Liver (tissue), 9 donors: Measurements from ENCODE around the gene SLC51B. TPM values are rescaled to one million over a fixed set of nuclear protein-coding genes. Genes with fewer than 3 reads are reported as not detected.
A peak's percentile ranks its signal among the peaks of the same experiment; 100 is the strongest.

ENCODE experiments used
- DNase-seq: peaks from one replicate; pipeline ENCODE4 v3.0.0-alpha.2; 2017; ENCODE audit warnings: low spot score
- H3K27ac ChIP-seq, 2 donors: one replicate each; pipeline ENCODE4 v1.7.0; 2013; ENCODE audit warnings: inconsistent platforms in 2 of 2, low read length in 2 of 2, control low read depth in 1 of 2, low read depth in 1 of 2, mild to moderate bottlenecking in 1 of 2
- H3K27me3 ChIP-seq, 4 donors: one replicate each; pipeline versions ENCODE4 v1.6.1 to v1.7.0; 2013; ENCODE audit warnings: low read length in 3 of 4, inconsistent platforms in 1 of 4, mild to moderate bottlenecking in 1 of 4, moderate library complexity in 1 of 4; ENCODE audit not compliant: control insufficient read depth in 4 of 4, insufficient read depth in 4 of 4
- H3K36me3 ChIP-seq, 4 donors: one replicate each; pipeline versions ENCODE4 v1.6.1 to v1.7.0; 2013; ENCODE audit warnings: low read length in 3 of 4, mild to moderate bottlenecking in 3 of 4, low read depth in 1 of 4, moderate library complexity in 1 of 4; ENCODE audit not compliant: control insufficient read depth in 4 of 4, insufficient read depth in 3 of 4
- H3K4me1 ChIP-seq, 4 donors: one replicate each; pipeline versions ENCODE4 v1.6.1 to v1.7.0; 2013; ENCODE audit warnings: low read length in 3 of 4, mild to moderate bottlenecking in 3 of 4, moderate library complexity in 1 of 4; ENCODE audit not compliant: control insufficient read depth in 4 of 4, insufficient read depth in 4 of 4
- H3K4me3 ChIP-seq, 3 donors: one replicate each; pipeline versions ENCODE4 v1.6.1 to v1.7.0; 2013; ENCODE audit warnings: low read length in 3 of 3, control low read depth in 1 of 3, low read depth in 1 of 3, mild to moderate bottlenecking in 1 of 3
- H3K9ac ChIP-seq, 2 donors: one replicate each; pipeline ENCODE4 v1.7.0; 2013; ENCODE audit warnings: low read length in 2 of 2, mild to moderate bottlenecking in 2 of 2, moderate library complexity in 2 of 2, control low read depth in 1 of 2, low read depth in 1 of 2
- H3K9me3 ChIP-seq, 4 donors: one replicate each; pipeline versions ENCODE4 v1.6.1 to v1.7.0; 2013; ENCODE audit warnings: low read length in 3 of 4; ENCODE audit not compliant: control insufficient read depth in 4 of 4
- EGR1 ChIP-seq, 2 donors: IDR thresholded peaks; 2 replicates each; pipeline ENCODE4 v1.6.1; 2016 to 2018; ENCODE audit warnings: antibody characterized with exemption in 2 of 2, low read depth in 2 of 2
- FOXA1 ChIP-seq: IDR thresholded peaks from 2 replicates; pipeline ENCODE4 v1.6.1; 2016; ENCODE audit warnings: antibody characterized with exemption
- FOXA2 ChIP-seq: IDR thresholded peaks from 2 replicates; pipeline ENCODE4 v1.6.1; 2016; ENCODE audit warnings: antibody characterized with exemption
- GABPA ChIP-seq, 2 donors: IDR thresholded peaks in 1 of 2; conservative IDR thresholded peaks in 1 of 2; 2 replicates each; pipeline ENCODE4 v1.6.1; 2016; ENCODE audit warnings: antibody characterized with exemption in 2 of 2, mild to moderate bottlenecking in 1 of 2, moderate library complexity in 1 of 2
- HNF4A ChIP-seq, 2 donors: conservative IDR thresholded peaks; 2 replicates each; pipeline ENCODE4 v1.6.1; 2016; ENCODE audit warnings: antibody characterized with exemption in 2 of 2, mild to moderate bottlenecking in 2 of 2
- HNF4G ChIP-seq: IDR thresholded peaks from 2 replicates; pipeline ENCODE4 v1.6.1; 2016; ENCODE audit warnings: antibody characterized with exemption
- JUND ChIP-seq, 2 donors: IDR thresholded peaks; 2 replicates each; pipeline ENCODE4 v1.6.1; 2016; ENCODE audit warnings: antibody characterized with exemption in 2 of 2
- NR2F2 ChIP-seq: IDR thresholded peaks from 2 replicates; pipeline ENCODE4 v1.6.1; 2016; ENCODE audit warnings: antibody characterized with exemption
- RAD21 ChIP-seq, 2 donors: IDR thresholded peaks; 2 replicates each; pipeline ENCODE4 v1.6.1; 2016; ENCODE audit warnings: antibody characterized with exemption in 2 of 2, mild to moderate bottlenecking in 2 of 2
- RXRA ChIP-seq, 2 donors: IDR thresholded peaks; 2 replicates each; pipeline ENCODE4 v1.6.1; 2017 to 2018; ENCODE audit warnings: antibody characterized with exemption in 2 of 2, mild to moderate bottlenecking in 1 of 2
- SP1 ChIP-seq: IDR thresholded peaks from 2 replicates; pipeline ENCODE4 v1.6.1; 2018; ENCODE audit warnings: antibody characterized with exemption, mild to moderate bottlenecking
- TAF1 ChIP-seq: conservative IDR thresholded peaks from 2 replicates; pipeline ENCODE4 v1.6.1; 2016; ENCODE audit warnings: antibody characterized with exemption, mild to moderate bottlenecking
- YY1 ChIP-seq: IDR thresholded peaks from 2 replicates; pipeline ENCODE4 v1.6.1; 2016; ENCODE audit warnings: antibody characterized with exemption, mild to moderate bottlenecking
- ZBTB33 ChIP-seq: IDR thresholded peaks from 2 replicates; pipeline ENCODE4 v1.6.1; 2016; ENCODE audit warnings: antibody characterized with exemption
- WGBS: extraction: QIAGEN DNeasy Blood & Tissue Kit; methylation state at CpG from one replicate; pipeline ENCODE4 v1.1.7; 2013; 5-methylcytosine and 5-hydroxymethylcytosine counted together
- polyA plus RNA-seq, 2 donors: library from polyadenylated mRNA; stranded (reverse) in 1 of 2; unstranded in 1 of 2; fragments of 200-250 nt in 1 of 2; fragments of >200 nt in 1 of 2; fragmentation: Nextera tagmentation in 1 of 2; extraction: Ambion mirVana in 1 of 2; gene quantifications; one replicate each; pipeline versions ENCODE4 v1.2.1 to v1.2.3, GENCODE V29; 2013 to 2015
- total RNA-seq, 2 donors: library from RNA; depleted of rRNA; stranded (reverse); fragments of >200 nt; gene quantifications; one replicate each; pipeline ENCODE4 v1.2.3, GENCODE V29; 2014
- TF ChIP-seq, protein P1 (sequence below): IDR thresholded peaks from 2 replicates; pipeline ENCODE4 v1.6.1; 2016; ENCODE audit warnings: antibody characterized with exemption, mild to moderate bottlenecking
- TF ChIP-seq, protein P2 (sequence below): IDR thresholded peaks from 2 replicates; pipeline ENCODE4 v1.6.1; 2016; ENCODE audit warnings: antibody characterized with exemption
- TF ChIP-seq, protein P3 (sequence below): fragments of 150-350 bp; IDR thresholded peaks from 2 replicates; pipeline ENCODE4 v1.5.1; 2017; ENCODE audit warnings: improper control_type of control experiment, low read depth, low read length; ENCODE audit not compliant: missing input control
- TF ChIP-seq, protein P4 (sequence below): IDR thresholded peaks from 2 replicates; pipeline ENCODE4 v1.6.1; 2016; ENCODE audit warnings: antibody characterized with exemption
- donor health status: healthy.
- donor health status: healthy.
- donor health status: healthy.
- donor health status: healthy.
- donor health status: healthy.

Gene SLC51B
- total RNA-seq (1 to 10 TPM in 1 of 2 donors, under 1 TPM in 1; 0.25 to 2.1 TPM), polyA plus RNA-seq (1 to 10 TPM in 1 of 2 donors, under 1 TPM in 1; 0.33 to 1.9 TPM)

- Histone ChIP-seq H3K9ac (peak within 1 kb of the TSS in 1 of 2 donors; percentile 32), H3K4me1 (peaks cover 3 to 19% (median 16%) of the 10 kb centered on the region in 4 donors), H3K27ac (peak within 1 kb of the TSS; percentile 95 to 98), H3K9me3 (no peaks in the 10 kb centered on the region), H3K36me3 (no peaks in the 10 kb centered on the region), H3K27me3 (no peaks in the 10 kb centered on the region), H3K4me3 (no peak within 1 kb of the TSS)
- DNase-seq: peak; percentile 54
- 26% methylated on average over 7 of the region's 7 CpGs for WGBS
- TF ChIP-seq RAD21 (IDR thresholded peaks at IDR 0.05) (peak; percentile 51 to 53), TAF1 (no peak), GABPA (IDR thresholded peaks at IDR 0.05 in 1 of 2, conservative IDR thresholded peaks at IDR 0.05 in 1 of 2) (peak in 1 of 2 donors; percentile 56), RXRA (IDR thresholded peaks at IDR 0.05) (peak; percentile 99), HNF4G (peak; percentile 23), NR2F2 (peak; percentile 70), YY1 (peak; percentile 87), EGR1 (IDR thresholded peaks at IDR 0.05; ENCODE audit: low read depth in 2 of 2) (no peak), JUND (IDR thresholded peaks at IDR 0.05) (peak; percentile 36 to 80), ZBTB33 (peak; percentile 56), SP1 (peak; percentile 94), FOXA1 (peak; percentile 55), FOXA2 (peak; percentile 58), HNF4A (conservative IDR thresholded peaks at IDR 0.05) (peak; percentile 76 to 80)
- TF ChIP-seq, protein P1, sequence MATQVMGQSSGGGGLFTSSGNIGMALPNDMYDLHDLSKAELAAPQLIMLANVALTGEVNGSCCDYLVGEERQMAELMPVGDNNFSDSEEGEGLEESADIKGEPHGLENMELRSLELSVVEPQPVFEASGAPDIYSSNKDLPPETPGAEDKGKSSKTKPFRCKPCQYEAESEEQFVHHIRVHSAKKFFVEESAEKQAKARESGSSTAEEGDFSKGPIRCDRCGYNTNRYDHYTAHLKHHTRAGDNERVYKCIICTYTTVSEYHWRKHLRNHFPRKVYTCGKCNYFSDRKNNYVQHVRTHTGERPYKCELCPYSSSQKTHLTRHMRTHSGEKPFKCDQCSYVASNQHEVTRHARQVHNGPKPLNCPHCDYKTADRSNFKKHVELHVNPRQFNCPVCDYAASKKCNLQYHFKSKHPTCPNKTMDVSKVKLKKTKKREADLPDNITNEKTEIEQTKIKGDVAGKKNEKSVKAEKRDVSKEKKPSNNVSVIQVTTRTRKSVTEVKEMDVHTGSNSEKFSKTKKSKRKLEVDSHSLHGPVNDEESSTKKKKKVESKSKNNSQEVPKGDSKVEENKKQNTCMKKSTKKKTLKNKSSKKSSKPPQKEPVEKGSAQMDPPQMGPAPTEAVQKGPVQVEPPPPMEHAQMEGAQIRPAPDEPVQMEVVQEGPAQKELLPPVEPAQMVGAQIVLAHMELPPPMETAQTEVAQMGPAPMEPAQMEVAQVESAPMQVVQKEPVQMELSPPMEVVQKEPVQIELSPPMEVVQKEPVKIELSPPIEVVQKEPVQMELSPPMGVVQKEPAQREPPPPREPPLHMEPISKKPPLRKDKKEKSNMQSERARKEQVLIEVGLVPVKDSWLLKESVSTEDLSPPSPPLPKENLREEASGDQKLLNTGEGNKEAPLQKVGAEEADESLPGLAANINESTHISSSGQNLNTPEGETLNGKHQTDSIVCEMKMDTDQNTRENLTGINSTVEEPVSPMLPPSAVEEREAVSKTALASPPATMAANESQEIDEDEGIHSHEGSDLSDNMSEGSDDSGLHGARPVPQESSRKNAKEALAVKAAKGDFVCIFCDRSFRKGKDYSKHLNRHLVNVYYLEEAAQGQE: peak; percentile 87
- TF ChIP-seq, protein P2, sequence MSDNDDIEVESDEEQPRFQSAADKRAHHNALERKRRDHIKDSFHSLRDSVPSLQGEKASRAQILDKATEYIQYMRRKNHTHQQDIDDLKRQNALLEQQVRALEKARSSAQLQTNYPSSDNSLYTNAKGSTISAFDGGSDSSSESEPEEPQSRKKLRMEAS: peak; percentile 90
- TF ChIP-seq, protein P3, sequence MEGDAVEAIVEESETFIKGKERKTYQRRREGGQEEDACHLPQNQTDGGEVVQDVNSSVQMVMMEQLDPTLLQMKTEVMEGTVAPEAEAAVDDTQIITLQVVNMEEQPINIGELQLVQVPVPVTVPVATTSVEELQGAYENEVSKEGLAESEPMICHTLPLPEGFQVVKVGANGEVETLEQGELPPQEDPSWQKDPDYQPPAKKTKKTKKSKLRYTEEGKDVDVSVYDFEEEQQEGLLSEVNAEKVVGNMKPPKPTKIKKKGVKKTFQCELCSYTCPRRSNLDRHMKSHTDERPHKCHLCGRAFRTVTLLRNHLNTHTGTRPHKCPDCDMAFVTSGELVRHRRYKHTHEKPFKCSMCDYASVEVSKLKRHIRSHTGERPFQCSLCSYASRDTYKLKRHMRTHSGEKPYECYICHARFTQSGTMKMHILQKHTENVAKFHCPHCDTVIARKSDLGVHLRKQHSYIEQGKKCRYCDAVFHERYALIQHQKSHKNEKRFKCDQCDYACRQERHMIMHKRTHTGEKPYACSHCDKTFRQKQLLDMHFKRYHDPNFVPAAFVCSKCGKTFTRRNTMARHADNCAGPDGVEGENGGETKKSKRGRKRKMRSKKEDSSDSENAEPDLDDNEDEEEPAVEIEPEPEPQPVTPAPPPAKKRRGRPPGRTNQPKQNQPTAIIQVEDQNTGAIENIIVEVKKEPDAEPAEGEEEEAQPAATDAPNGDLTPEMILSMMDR: no peak
- TF ChIP-seq, protein P4, sequence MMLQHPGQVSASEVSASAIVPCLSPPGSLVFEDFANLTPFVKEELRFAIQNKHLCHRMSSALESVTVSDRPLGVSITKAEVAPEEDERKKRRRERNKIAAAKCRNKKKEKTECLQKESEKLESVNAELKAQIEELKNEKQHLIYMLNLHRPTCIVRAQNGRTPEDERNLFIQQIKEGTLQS: no peak
These were observed at the start of gene SLC51B for GRCh38 chr15:65044724-65045481. Gene SLC51B (plus strand): TSS chr15:65045387. CDS start chr15:65050005, 4,618 bp downstream.
